ENCODE data around the gene GRIPAP1.

GRCh38 chrX:48939524-48940228 is 62.4 kb downstream of the GRIPAP1 start:
- TF ChIP-seq POLR2AphosphoS5 (IDR thresholded peaks at IDR 0.05) (no peak), CTCF (IDR thresholded peaks at IDR 0.05) (no peak), POLR2A (IDR thresholded peaks at IDR 0.05) (no peak)
